Fibroblast of the conjunctiva (primary cell): Measurements from ENCODE around the gene SLC49A4.

Experiments
- DNase-seq: peaks from one replicate; pipeline ENCODE4 v3.0.0-alpha.2; 2010; ENCODE audit warnings: low read depth

The SLC49A4 gene

DNA sequence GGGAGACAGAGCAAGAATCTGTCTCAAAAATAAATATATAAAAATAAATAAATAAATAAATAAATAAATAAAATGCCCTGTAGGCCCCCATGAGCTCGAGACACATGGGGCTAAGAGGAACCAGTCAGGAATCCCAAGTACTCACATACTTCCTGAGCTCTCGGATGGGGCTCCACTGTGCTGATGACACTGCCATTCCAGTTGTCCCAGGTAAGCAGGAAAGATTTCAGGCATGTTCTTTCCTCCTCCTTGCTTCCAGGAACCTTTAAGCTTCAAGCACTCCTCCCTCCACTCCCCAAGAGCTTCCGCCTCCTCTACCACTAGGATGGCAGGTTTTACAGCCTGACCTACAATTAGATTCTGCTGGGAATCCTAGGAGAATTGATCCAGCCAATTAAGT, 113.4 kb downstream of the SLC49A4 start:
- no peak for DNase-seq

- DNase-seq: no peak
Measured at GRCh38 chr3:122911901-122912300, 117.0 kb downstream of the SLC49A4 start.

DNA sequence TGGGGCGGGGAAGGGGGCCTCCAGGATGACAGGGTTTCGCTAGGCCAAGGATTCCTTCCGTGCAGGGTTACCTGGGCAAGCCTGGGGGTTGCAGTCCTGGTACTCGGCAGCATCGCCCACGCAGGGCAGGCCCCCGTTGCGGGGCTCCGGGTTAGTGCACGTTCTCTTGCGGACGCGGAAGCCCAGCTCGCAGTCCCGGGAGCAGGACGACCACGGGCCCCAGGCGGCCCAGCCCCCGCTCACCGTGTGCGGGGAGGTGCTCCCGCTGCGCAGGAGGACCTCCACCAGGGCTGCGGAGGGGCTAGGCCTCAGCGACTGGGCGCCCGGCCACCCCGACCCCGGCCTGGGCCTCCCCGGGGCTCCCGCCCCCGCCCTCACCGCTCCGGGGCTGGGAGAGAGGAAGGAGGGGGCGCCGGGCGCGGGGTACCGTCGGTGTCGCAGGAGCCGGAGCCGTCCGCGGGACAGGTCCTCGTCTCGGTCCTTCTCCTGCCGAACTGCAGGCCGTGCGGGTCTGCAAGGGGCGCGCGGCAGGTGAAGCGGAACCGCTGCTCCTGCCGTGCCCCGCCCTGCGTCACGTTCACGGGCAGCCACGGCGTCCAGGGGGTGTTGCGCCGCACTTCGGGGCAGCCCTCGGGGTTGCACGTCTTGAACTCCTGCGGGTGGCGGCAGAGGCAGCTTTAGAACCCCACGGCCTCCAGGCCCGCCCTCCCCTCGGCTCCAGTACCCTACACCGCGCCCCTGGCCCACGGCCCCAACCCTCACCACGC, 118.1 kb downstream of the SLC49A4 start:
- DNase-seq: no peak

DNA sequence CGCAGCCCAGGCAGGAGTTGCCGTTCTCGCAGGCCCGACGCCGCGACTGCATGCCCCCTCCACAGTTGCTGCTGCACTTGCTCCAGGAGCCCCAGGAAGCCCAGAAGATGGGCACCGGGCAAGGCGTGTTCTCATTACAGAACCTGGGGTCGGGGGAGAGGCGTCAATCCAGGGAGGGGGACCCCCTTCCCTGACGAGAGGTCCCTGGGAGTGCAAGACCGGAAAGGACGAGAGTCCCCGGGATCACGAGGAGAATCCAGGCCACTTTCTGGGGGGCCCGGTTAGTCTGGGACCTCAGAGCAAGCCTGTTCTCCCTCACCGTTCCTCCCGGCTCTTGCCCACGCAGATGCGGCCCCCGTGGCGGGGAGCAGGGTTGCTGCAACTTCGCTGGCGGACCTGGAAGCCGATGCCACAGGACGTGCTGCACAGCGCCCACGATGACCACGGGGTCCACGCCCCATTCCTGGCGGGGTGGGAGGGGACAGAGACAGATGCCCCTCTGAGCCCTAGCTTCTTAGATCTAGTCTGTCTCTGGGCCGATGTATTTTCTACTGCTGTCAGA, 118.8 kb downstream of the SLC49A4 start:
- DNase-seq: no peak

DNA sequence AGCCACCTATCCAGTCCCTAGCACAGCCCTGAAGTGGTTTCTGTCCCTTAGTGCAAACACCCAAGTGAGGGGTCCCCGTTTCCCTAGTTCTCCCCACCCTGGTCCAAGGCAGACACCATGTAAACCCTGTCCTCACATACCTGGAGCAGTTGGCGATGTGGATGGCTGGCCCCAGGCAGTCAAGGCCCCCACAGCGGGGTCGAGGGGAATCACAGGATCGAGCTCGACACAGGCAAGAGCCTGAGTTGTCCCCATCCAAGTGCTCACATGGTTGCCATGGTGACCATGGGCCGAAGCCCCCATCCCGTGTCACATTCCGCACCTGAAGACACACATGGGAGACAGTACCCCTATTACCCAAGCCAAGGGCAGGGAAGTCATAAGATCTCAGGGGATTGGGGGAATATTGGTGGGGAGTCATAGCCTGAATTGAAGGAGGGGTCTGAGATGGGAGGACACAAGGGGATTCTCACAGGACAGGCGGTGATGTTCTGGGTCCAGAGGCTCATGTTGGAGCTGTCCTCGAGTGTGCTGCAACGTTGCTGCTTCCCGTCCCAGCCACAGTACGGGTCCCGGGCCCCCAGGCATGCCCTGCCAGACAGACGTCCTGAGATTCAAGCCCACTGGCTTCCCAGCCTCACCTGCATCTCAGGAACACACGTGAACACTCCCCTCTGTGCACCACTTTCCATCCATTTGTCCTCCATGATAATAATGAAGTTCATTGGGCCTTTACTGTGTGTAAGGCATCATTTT, 120.6 kb downstream of the SLC49A4 start:
- DNase-seq: no peak

GRCh38 chr3:122916084-122916483, 121.2 kb downstream of the SLC49A4 start:
- no peak for DNase-seq

GRCh38 chr3:122916580-122916979, 121.7 kb downstream of the SLC49A4 start:
- no peak for DNase-seq

DNA sequence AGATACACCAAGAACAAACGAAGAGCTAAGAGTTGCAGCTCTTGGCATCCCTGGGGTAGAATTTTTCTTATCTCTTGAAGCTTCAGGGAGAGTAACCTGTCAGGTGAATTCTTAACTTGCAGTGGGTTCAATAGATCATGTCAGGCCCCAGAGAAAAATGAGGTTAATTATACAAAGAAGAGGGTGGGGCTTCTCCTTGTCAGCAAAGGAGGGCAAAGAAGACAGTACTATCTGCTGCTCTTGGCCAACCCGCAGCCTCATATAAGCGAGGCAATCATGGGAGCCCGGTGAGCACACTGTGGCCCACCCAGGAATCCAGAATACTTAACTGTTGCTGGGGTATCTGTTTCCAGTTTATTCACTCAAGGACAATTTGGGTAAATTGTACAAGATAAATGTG, 122.5 kb downstream of the SLC49A4 start:
- no peak for DNase-seq

GRCh38 chr3:122918576-122919290, 123.9 kb downstream of the SLC49A4 start:
- DNase-seq: no peak

DNA sequence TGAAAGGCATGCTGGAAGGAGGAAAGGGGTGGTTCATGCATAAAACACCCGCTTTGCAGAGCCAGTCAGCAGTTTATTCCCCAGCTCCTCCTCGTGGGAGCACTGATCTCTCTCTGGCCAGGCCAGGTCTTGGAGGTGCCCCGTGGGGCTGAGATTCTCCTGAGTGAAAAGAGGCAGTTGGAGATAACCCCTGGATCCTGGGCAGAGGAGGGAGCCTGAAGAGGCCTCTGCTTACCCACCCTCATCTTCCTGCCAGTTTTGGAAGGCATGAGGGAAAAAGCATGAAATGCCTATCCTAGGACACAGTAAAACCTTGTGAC, 124.4 kb downstream of the SLC49A4 start:
- no peak for DNase-seq

DNA sequence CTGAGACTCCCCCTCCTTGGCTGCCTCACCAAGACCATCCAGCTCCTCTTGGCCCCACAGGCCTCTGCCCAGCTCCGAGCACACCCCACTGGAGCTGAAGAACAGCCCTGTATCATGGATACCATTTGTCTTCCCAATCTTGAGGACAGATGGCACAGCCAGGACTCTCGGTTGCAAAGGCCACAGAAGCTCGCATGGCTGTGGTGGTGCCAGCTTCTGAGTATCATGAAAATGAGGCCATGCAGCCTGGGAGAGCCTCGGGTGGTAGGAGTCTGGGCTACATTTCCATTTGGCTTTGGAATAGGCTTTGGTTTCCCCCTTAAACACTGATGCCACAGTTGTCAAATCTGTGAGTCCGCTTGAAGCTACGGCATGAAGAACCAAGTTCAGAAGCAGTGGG, 126.1 kb downstream of the SLC49A4 start:
- DNase-seq: no peak

GRCh38 chr3:122921791-122922651, 127.2 kb downstream of the SLC49A4 start:
- DNase-seq: no peak

DNA sequence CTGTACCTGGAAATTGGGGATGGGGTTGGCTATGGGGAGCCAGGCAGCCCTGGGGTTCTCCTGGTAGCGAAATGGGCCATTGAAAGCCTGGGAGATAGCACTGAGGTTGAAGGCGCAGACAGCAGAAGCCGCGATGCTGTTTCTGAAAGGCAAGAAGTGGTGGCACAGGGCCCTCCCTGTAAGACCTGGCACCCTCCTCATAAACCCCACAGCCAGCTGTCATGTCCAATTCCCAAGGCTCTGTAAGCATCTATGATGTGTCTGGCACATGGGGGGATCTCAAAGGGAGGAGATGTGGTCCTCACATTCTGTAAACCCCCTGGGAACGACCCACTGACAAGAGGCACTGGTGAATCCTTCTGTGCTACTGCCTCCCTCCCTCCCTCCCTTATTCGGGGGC, 128.7 kb downstream of the SLC49A4 start:
- DNase-seq: no peak

DNA sequence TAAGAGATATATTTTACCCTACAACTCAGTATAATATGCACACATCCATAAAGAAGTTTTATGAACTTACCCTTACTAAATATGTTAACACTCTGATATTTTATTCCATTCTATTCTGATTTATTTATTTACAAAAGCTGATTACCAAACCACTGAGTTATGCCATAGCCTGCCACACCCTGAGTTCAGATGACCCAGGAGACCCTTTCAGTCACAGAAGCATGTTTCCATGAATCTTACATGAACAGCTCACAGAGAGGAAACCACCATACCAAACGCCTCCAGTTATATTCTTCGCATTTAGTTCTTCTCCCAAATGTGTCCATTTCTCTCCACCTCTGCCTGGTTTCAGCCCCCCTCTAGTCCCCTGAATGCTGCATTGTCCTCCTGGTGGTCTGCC, 129.2 kb downstream of the SLC49A4 start:
- no peak for DNase-seq

GRCh38 chr3:122925756-122926155, 130.9 kb downstream of the SLC49A4 start:
- no peak for DNase-seq

GRCh38 chr3:122926322-122926721, 131.5 kb downstream of the SLC49A4 start:
- no peak for DNase-seq

- no peak for DNase-seq
Measured at GRCh38 chr3:122926811-122927210, 131.9 kb downstream of the SLC49A4 start.

GRCh38 chr3:122927726-122928125, 132.9 kb downstream of the SLC49A4 start:
- DNase-seq: no peak

DNA sequence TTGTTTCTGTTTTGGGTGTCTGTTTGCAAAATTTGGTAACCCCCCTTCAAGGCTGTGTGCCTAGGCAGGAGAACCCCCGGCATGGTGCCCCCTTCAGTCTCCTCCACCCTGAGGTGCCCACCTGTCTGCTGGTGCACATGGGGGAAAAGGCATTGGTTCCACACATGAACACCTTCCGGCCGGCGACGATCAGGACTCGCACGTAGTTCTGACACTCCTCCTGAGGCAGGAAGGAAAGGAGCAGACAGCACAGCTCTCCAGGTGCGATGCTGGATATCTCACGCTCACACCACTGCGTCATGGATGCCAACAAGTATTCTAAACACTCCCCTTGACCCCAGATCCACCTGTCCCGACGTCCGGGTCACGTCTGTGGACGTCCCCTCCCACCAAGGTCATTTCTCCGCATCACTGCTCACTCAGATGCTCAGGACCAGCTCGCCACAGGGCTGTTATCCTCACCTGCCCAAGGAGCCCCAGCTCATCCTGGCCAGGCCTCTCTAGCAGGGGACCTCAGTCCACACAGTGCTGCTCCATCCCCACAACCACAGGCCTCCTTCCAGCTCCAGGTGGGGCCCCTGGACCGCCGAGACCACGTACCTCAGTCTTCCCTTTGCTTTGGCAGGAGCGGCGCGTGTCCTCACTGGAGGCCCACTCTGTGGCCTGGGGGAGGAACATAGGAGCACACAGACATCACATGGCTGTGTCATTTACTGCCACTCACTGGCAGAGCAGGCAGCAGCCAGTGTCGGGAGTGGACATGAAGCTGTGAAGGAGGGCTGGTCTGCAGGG, 133.7 kb downstream of the SLC49A4 start:
- DNase-seq: no peak

DNA sequence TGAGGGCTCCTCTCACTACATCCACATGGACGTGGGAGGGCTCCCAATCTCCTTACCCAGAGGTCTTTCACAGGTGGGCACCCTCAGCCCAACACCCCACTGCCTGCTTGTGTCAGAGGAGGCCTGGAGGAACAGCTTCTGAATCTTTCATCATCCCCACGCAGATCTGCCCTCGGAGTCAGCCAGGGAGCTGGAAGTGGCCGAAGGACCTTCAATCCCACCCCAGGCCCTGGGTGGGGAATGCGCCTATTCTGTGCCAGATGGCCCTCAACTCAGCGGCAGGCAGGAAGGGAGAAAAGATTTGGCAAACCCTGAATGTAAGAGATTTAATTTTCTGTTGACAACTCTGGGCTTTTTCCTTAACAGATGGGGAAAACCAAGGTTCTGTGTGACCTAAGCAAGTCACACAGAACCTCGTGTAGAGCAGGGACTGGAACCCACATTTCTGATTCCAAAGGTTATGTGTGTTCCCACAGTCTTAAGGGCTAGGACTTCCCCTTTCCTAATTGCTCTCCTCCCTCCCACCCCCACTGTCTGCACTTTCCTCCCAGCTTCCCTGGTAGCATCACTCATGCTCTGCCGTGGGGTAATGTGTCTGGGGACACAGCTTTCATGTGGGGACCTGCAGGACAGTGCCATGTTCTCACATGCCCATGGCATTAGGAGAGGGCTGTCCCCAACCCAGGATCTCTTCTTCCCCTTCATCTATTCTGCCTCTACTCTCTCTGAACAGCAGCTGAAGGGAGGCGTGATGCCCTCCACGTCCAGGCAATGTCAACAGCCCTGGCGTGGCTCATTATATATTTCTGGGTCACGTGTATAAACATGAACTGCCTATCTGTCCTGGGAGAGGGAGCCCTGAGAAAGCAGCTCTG, 134.6 kb downstream of the SLC49A4 start:
- no peak for DNase-seq
